NCI-H2196 treated with DMSO at 0.1 percent for 48 hours (cell line): ENCODE data around the gene SETD9.

Experiments
- DNase-seq: peaks from one replicate; lab custom pipeline; 2025; ENCODE audit not compliant: unreplicated experiment; lab: John Stamatoyannopoulos, UW

The SETD9 gene

DNA sequence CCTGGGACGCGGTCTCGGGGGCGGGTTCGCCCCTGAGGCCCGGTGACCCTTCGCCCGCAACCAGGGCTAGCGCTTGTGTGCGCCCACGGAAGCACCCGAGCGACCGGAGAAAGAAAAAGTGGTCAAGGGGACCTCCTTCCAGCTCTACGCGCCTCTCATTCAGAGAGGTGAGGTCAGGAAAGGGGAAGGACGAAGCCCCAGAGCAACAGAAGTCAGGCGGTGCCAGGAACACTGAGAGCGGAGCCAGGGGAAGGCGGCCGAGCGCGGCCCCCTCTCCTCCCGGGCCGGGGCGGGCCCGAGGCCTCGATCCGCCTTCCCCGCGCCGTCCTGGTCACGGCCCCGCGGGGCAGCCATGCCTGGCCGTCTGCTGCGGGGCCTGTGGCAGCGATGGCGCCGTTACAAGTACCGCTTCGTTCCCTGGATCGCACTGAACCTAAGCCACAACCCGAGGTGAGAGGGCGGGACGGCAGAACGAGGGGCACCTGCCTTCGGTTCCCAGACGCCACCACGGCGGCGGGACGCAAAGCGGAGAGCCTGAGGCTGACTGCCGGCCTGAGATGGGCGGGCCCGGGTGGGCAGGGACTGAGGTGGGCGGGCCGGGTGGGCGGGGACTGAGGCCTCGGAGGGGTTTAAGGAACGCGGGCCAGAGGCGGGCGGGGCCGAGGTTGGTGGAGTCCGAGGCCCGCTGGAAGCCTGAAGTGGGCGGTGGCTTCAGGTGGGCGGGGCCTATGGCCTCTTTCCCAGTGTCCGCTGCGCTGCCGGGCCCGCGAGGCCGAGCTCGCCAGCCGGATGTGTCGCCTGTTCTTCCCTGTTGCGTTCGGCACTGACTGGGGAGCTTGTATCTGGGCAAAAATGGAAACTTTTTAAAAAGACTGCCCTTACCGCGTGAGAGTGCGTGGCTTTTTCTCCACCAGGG is at the start of gene SETD9:
TSS of gene SETD9 (plus strand) at position 303 of the 916 bp plus-strand sequence. CDS start at position 353, 50 bp downstream.
- peak; percentile 79 for DNase-seq

DNA sequence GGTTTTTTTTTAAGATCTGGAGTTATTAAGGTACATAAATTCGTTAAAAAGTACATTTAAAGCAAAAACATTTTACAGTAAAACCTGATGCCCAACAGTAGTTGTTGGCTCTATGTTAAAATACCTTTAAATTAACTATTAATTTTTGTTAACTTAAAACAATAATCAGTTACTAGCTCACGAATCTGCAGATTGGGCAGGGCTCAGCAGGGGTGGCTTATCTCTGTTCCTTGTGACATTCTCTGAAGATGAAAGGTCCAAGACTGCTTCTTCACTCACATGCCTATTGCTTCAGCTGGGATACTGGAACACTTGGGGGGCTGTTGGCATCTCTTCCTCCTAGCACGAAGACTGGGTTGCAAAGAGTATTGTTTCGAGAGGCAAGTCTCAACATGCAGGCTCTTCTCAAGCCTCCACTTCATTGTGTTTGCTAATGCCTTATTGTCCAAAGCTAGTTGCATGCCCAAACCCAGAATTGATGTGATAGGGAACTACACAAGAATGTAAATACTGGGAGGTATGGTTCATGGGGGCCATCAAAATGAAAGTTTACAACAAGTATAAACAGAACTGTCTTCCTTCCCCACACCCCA is 47.4 kb upstream of the SETD9 start:
- DNase-seq, result no peak

- DNase-seq, result no peak
Measured at GRCh38 chr5:56862909-56863308, 46.5 kb upstream of the SETD9 start.

- DNase-seq, result no peak
Measured at GRCh38 chr5:56871777-56872176, 37.6 kb upstream of the SETD9 start.

DNA sequence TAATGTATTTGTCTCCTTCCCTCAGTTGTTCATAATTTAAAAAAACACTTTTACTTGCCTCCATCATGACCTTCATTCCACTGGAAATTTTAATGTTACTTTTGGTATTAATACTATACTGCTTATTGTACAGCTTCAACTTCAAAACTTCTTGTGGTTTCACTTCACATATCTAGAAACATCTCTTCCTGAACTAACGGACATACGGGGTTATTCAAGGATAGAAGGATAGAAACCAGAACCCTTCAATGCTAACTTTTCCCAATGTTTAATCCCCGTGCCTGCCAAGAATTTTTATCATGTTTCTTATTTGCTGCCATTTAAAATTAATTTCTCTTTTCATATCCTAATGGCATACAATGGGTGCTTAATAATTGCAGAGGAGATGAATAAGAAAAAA is 36.3 kb upstream of the SETD9 start:
- DNase-seq, result no peak

DNA sequence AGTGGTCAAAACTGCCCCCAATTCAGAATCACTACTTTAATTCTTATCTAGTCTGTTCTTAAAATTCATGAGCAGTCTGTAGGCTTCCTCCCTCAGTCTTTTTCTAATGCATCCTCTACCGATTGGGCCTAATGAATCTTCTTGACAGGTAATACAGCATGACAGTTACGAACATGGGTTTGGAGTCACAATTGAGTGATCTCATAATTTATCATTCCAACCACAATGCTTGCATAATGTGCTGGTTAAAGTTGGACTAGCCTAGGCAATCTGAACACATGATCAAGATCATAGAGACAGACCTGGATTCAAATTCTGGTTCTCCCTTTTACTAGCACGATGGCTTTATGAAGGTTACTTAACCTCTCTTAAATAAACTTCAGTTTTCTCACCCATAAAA is 33.1 kb upstream of the SETD9 start:
- no peak for DNase-seq

DNA sequence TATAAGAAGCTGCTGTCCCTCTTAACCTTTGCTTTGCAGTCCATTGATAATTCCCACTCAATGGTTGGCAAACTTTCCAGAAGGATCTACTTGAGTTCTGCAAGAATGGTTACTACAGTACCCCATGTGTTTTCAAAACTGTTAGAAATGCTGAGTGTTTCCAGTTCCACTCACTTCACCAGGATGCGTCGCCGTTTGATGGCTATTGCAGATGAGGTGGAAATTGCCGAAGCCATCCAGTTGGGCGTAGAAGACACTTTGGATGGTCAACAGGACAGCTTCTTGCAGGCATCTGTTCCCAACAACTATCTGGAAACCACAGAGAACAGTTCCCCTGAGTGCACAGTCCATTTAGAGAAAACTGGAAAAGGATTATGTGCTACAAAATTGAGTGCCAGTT is 27.8 kb upstream of the SETD9 start:
- DNase-seq, result no peak

DNA sequence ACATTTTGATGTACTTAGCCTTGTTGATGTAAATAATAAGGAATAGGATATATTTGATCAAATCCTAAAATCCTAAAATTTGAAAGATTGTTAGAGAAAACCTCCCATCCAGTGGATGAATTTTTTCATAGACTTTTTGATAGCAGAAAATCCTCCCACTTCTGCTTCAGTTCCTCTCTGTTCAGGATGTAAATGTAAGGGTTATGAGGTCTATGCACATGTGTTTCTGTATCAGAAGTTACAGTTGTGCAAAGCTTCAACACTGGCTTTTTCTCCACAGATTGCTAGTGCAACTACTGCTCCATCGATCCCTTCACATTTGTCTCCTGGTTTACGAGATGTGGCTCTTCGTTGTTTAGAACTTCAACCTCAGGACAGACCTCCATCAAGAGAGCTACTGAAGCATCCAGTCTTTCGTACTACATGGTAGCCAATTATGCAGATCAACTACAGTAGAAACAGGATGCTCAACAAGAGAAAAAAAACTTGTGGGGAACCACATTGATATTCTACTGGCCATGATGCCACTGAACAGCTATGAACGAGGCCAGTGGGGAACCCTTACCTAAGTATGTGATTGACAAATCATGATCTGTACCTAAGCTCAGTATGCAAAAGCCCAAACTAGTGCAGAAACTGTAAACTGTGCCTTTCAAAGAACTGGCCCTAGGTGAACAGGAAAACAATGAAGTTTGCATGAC is 16.0 kb upstream of the SETD9 start:
- no peak for DNase-seq

GRCh38 chr5:56896763-56897162 is 12.6 kb upstream of the SETD9 start:
- DNase-seq, result no peak

DNA sequence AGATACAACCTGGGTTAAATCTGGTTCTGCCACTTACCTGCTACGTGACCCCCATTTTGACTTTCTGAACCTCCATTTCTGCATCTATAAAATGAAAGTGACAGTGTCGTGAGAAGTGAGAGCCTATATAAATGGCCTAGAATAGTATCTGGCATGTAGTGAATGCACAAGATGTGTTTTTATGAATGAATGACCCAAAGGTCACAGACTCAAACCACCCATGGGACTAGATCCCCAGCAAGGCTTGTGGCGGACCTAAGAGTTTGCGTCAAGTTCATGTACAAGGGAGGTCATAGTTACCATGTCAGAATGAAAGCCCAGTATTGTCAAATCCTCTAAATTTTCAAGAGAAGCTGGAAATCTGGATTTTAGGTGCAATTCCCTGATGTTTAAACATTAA is 11.2 kb upstream of the SETD9 start:
- no peak for DNase-seq

- DNase-seq, result no peak
Measured at GRCh38 chr5:56900395-56900794, 9.0 kb upstream of the SETD9 start.

GRCh38 chr5:56900858-56901578 is 8.4 kb upstream of the SETD9 start:
- no peak for DNase-seq

- DNase-seq, result peak; percentile 54
Measured at GRCh38 chr5:56908942-56909293, 478 bp upstream of the SETD9 start.

DNA sequence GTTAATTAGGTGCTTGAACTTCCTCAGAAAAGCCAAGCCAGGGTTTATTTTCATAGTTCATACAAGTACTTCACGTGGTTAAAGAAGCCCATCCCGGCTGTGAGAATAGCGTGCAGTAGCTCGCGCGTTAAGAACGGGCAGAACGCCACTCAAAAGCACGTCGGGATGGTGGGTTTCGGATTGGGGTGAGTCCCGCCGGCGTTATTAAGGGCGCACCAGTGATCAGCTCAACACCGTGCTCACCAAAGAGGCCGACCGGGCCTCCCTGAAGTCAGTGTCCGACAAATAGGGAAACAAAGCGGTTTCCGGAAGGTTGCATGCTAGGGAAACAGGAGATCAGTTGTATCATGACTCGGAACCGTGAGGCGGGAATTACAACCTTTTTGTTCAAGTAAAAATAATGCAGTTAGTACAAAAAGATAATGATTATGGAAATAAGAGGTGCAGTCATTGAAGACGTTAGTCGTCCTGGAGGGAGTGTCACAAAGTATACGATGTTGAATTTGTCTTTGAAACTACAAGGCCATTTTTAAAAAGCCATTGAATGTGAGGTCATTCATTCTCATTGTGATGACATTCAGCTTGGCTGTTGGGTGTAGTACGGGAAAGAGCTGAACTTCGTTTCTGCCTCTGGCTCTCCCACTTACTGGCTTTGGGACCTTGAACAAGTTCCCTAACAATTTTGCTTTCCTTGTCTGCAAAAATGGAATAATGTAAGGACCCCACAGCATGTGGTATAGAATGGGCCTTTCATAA is 992 bp downstream of the SETD9 start:
- peak; percentile 14 for DNase-seq

GRCh38 chr5:56913766-56914165 is 4.4 kb downstream of the SETD9 start:
- DNase-seq, result no peak

DNA sequence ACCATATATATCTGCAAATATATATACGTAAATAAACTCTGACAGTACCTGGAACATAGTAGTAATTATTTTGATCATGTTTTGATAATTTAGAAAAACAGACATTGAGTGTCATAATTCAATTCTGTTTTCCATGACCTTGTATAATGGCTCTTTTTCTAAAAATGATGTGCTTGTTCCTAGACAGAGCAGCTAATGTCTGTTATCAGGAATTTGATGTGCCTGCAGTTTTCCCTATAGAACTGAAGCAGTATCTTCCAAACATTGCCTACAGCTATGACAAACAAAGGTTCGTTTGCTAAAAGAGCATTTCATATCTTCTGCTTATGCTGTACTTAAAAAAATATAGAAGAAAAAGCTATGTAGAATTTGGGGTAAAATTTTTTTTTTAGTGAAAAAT is 5.3 kb downstream of the SETD9 start:
- no peak for DNase-seq

GRCh38 chr5:56917534-56917933 is 8.1 kb downstream of the SETD9 start:
- no peak for DNase-seq

DNA sequence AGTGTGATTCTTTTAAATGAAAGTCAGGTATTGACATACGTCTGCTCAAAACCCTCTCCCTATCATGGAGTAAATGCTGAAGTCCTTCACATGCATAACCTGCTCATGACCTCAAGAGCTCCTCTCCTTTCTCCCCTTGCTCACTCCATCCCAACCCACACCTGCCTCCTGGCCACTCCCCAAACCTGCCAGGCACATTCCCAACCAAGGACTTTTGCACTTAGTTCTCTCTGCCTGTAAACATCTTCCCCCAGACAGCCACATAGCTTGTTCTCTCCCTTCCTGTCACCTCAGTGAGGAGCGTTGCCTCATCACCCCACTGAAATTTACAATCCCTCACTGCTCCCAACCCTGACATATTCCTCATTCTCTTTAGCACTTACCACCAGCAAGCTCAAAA is 8.7 kb downstream of the SETD9 start:
- DNase-seq, result no peak

GRCh38 chr5:56919942-56920662 is 10.7 kb downstream of the SETD9 start:
- no peak for DNase-seq

DNA sequence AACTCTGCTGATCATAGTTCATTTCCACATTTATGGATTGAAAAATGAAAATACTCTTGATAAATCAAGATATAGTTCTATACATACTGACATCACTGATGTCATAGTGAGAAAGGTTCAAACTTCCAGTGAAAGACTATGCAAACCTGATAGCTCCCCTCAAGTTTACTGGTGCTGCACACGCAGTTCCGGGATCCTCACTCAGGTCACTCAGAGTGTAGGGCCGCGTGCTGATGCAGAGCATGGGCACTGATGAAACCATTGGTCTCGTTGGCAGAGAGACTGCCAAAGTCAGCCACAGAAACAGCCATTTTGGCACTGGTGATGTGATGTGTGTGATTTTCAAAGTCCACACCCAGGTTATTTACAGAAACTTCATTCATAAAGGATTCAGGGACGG is 13.5 kb downstream of the SETD9 start:
- no peak for DNase-seq
